ENCODE results near the gene UBE2E2.

UBE2E2 gene

GRCh38 chr3:23548706-23549105 is 345.6 kb downstream of the UBE2E2 start:
- H3K4me3 ChIP-seq (ENCODE audit: low read depth, low read length) = no peak overlapping the region
- DNase-seq (ENCODE audit: low read depth) = no peak
- TF ChIP-seq CTCF (IDR thresholded peaks at IDR 0.05; ENCODE audit: low read depth, low read length, missing control alignments) = no peak

GRCh38 chr3:23549148-23549910 is 346.2 kb downstream of the UBE2E2 start:
- TF ChIP-seq CTCF (IDR thresholded peaks at IDR 0.05; ENCODE audit: low read depth, low read length, missing control alignments) = no peak
- H3K4me3 ChIP-seq (ENCODE audit: low read depth, low read length) = no peak overlapping the region
- no peak for DNase-seq (ENCODE audit: low read depth)

- TF ChIP-seq CTCF (IDR thresholded peaks at IDR 0.05; ENCODE audit: low read depth, low read length, missing control alignments) = no peak
- H3K4me3 ChIP-seq (ENCODE audit: low read depth, low read length) = no peak overlapping the region
- DNase-seq (ENCODE audit: low read depth) = peak; percentile 27
Observed at GRCh38 chr3:23550402-23550801, 347.3 kb downstream of the UBE2E2 start.

- H3K4me3 ChIP-seq (ENCODE audit: low read depth, low read length) = no peak overlapping the region
- TF ChIP-seq CTCF (IDR thresholded peaks at IDR 0.05; ENCODE audit: low read depth, low read length, missing control alignments) = no peak
- no peak for DNase-seq (ENCODE audit: low read depth)
Observed at GRCh38 chr3:23552506-23552905, 349.4 kb downstream of the UBE2E2 start.

- no peak for DNase-seq (ENCODE audit: low read depth)
- no peak overlapping the region for H3K4me3 ChIP-seq (ENCODE audit: low read depth, low read length)
- TF ChIP-seq CTCF (IDR thresholded peaks at IDR 0.05; ENCODE audit: low read depth, low read length, missing control alignments) = no peak
Observed at GRCh38 chr3:23553353-23553752, 350.2 kb downstream of the UBE2E2 start.

GRCh38 chr3:23565041-23565775 is 362.1 kb downstream of the UBE2E2 start:
- H3K4me3 ChIP-seq (ENCODE audit: low read depth, low read length) = no peak overlapping the region
- TF ChIP-seq CTCF (IDR thresholded peaks at IDR 0.05; ENCODE audit: low read depth, low read length, missing control alignments) = no peak
- DNase-seq (ENCODE audit: low read depth) = no peak
